NCI-H2171 (cell line): ENCODE data around the gene PI4KB.

Experiments used
- DNase-seq: peaks from one replicate; lab custom pipeline; 2025; lab: John Stamatoyannopoulos, UW

PI4KB gene

GRCh38 chr1:151311589-151312331 lies 15.5 kb downstream of the PI4KB start:
- DNase-seq = no peak

- no peak for DNase-seq
Measured at GRCh38 chr1:151311011-151311410, 16.2 kb downstream of the PI4KB start.

GRCh38 chr1:151309811-151310323 lies 17.3 kb downstream of the PI4KB start:
- DNase-seq = peak; percentile 47

- no peak for DNase-seq
Measured at GRCh38 chr1:151294742-151295462, 32.3 kb downstream of the PI4KB start.

GRCh38 chr1:151293093-151293492 lies 34.1 kb downstream of the PI4KB start:
- no peak for DNase-seq

GRCh38 chr1:151292207-151293030 lies 34.8 kb downstream of the PI4KB start:
- DNase-seq = no peak

- DNase-seq = no peak
Measured at GRCh38 chr1:151290709-151291303, 36.4 kb downstream of the PI4KB start.

GRCh38 chr1:151289991-151290708 lies 37.1 kb downstream of the PI4KB start:
- no peak for DNase-seq

GRCh38 chr1:151289080-151289935 lies 37.9 kb downstream of the PI4KB start:
- DNase-seq = no peak

- DNase-seq = no peak
Measured at GRCh38 chr1:151288502-151288901, 38.7 kb downstream of the PI4KB start.

- DNase-seq = no peak
Measured at GRCh38 chr1:151287767-151288500, 39.3 kb downstream of the PI4KB start.

- DNase-seq = no peak
Measured at GRCh38 chr1:151287341-151287699, 39.9 kb downstream of the PI4KB start.

- DNase-seq = no peak
Measured at GRCh38 chr1:151286619-151287340, 40.4 kb downstream of the PI4KB start.

- DNase-seq = no peak
Measured at GRCh38 chr1:151284013-151284577, 43.1 kb downstream of the PI4KB start.

- peak; percentile 4 for DNase-seq
Measured at GRCh38 chr1:151282883-151283725, 44.1 kb downstream of the PI4KB start.

GRCh38 chr1:151281969-151282882 lies 45.0 kb downstream of the PI4KB start, which contains the start of gene ZNF687:
TSS of gene ZNF687 (plus strand) at chr1:151282299. CDS start at chr1:151286292, 3,993 bp downstream.
- peak; percentile 100 for DNase-seq
